HG03196 (cell line): ENCODE measurements around the gene SETD7.

ENCODE experiments used
- ATAC-seq: cut with Tn5 transposase; IDR thresholded peaks from one replicate; pipeline ENCODE4 v1.9.1; 2021; ENCODE audit not compliant: unreplicated experiment

The SETD7 gene

GRCh38 chr4:139552517-139553307, 3.3 kb downstream of the SETD7 start:
- no peak for ATAC-seq

- no peak for ATAC-seq
These were observed 5.1 kb downstream of the SETD7 start for GRCh38 chr4:139550724-139551429.

GRCh38 chr4:139547979-139548378, 8.0 kb downstream of the SETD7 start:
- ATAC-seq = no peak

GRCh38 chr4:139540632-139541031, 15.4 kb downstream of the SETD7 start:
- no peak for ATAC-seq

- ATAC-seq = no peak
These were observed 15.9 kb downstream of the SETD7 start for GRCh38 chr4:139540161-139540560.

GRCh38 chr4:139537292-139537691, 18.7 kb downstream of the SETD7 start:
- ATAC-seq = no peak

- no peak for ATAC-seq
These were observed 20.2 kb downstream of the SETD7 start for GRCh38 chr4:139535871-139536234.

- ATAC-seq = no peak
These were observed 20.7 kb downstream of the SETD7 start for GRCh38 chr4:139535228-139535870.

GRCh38 chr4:139534287-139534950, 21.6 kb downstream of the SETD7 start:
- no peak for ATAC-seq

GRCh38 chr4:139533511-139533910, 22.5 kb downstream of the SETD7 start:
- no peak for ATAC-seq

- ATAC-seq = no peak
These were observed 23.1 kb downstream of the SETD7 start for GRCh38 chr4:139532947-139533346.

GRCh38 chr4:139530833-139531427, 25.1 kb downstream of the SETD7 start:
- ATAC-seq = no peak

GRCh38 chr4:139528377-139529005, 27.5 kb downstream of the SETD7 start:
- ATAC-seq = no peak

- ATAC-seq = no peak
These were observed 29.1 kb downstream of the SETD7 start for GRCh38 chr4:139526928-139527327.

GRCh38 chr4:139525414-139525813, 30.6 kb downstream of the SETD7 start:
- no peak for ATAC-seq

GRCh38 chr4:139524062-139524631, 31.9 kb downstream of the SETD7 start:
- no peak for ATAC-seq

- ATAC-seq = no peak
These were observed 32.9 kb downstream of the SETD7 start for GRCh38 chr4:139523076-139523475.

GRCh38 chr4:139522457-139522856, 33.6 kb downstream of the SETD7 start:
- no peak for ATAC-seq

GRCh38 chr4:139521754-139522401, 34.1 kb downstream of the SETD7 start:
- ATAC-seq = no peak

GRCh38 chr4:139515531-139515958, 40.5 kb downstream of the SETD7 start:
- no peak for ATAC-seq
